BJ (cell line): Measurements from ENCODE around the gene DSCAML1. TPM values are rescaled to one million over a fixed set of nuclear protein-coding genes. Genes with fewer than 3 reads are reported as not detected.

Experiments used
- CTCF ChIA-PET: fragments of 350-600 bp; formaldehyde crosslinking; extraction: SDS; loops from one replicate; lab custom pipeline; 2021; ENCODE audit warnings: antibody characterized with exemption, inconsistent platforms; lab: Yijun Ruan, JAX
- POLR2A ChIA-PET: fragments of 300-600 bp; sonication (Branson Sonifier 250); formaldehyde crosslinking; extraction: SDS; loops from one replicate; lab custom pipeline; 2021; ENCODE audit warnings: antibody characterized with exemption; lab: Charles Lee
- DNase-seq: peaks from one replicate; pipeline ENCODE4 v3.0.0-alpha.2; 2011; ENCODE audit warnings: low read depth
- H3K27me3 ChIP-seq: 2 replicates; pipeline ENCODE4 v1.6.0; 2011; ENCODE audit warnings: low read length; ENCODE audit not compliant: control insufficient read depth, insufficient read depth
- H3K36me3 ChIP-seq: 2 replicates; pipeline ENCODE4 v1.5.1; 2011; ENCODE audit warnings: low read length; ENCODE audit not compliant: control insufficient read depth, insufficient read depth
- H3K4me3 ChIP-seq: 2 replicates; pipeline ENCODE4 v1.5.1; 2011; ENCODE audit warnings: low read depth, mild to moderate bottlenecking, control low read depth, low read length
- CTCF ChIP-seq: IDR thresholded peaks from 2 replicates; pipeline ENCODE4 v1.5.1; 2011; ENCODE audit warnings: low read depth, mild to moderate bottlenecking, control low read depth, inconsistent platforms, low read length, moderate library complexity; ENCODE audit not compliant: insufficient read depth
- polyA plus RNA-seq: library from polyadenylated mRNA; depleted of rRNA; stranded (reverse); fragments of >200 nt; gene quantifications from 2 replicates; pipeline ENCODE4 v1.2.3, GENCODE V29; 2011

Gene DSCAML1
- polyA plus RNA-seq, 1 experiment = not detected

DNA sequence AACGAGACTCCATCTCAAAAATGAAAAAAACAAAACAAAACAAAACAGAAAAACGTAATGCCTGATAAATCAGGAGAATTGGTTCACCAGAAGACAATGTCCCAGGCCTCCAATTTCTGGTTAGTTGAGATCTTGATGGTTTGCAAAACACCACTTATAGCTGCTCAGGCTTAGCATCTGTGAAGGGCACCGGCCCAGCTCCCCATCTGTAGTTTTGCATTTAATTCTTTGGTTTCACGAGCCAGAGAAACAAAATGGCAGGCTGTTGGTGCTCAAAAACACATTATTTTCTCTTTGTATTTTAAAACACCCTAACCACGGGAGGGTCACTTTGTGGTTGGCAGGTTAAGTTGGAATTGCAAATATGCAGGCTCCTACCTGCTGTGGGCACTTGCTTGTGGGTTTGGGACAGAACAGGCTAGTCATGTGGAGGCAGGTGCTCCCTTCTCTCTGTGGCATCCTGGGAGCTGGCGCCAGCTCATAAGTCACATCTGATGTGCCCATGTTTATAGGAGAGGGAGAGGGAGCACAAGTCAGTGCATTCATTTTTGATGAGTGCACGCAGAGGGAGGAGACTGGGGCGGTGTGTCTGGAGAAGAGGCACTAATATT is 323.4 kb downstream of the DSCAML1 start:
- Histone ChIP-seq H3K36me3 (no peaks in the 10 kb centered on the region), H3K27me3 (no peaks in the 10 kb centered on the region; the same call in 1 of the 2 replicates), H3K4me3 (no peak overlapping the region)
- TF ChIP-seq CTCF = no peak
- CTCF ChIA-PET = interaction anchor here (0.5 kb wide), 1 partner anchor 334 kb away, joined by 3 read pairs; no protein-coding TSS in a partner anchor
- no peak for DNase-seq
- POLR2A ChIA-PET = no interaction called here

DNA sequence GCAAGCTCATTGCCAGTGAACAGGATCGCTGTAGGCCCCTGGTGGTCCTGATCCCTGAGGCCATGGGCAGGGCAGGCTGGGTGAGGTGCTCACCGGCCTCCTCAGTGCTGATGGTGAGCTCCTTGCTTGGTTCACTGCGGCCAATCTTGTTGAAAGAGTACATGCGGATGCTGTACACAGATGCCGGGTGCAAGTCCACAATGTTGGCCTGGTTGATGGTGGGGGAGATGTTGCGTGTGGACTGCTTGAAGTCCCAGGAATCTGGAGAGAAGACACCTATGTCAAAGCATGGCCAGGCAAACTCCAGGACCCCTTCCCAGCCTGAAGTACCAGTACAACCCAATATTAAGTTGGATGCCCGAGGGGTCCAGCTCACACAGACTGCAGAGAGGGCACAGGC is 325.2 kb downstream of the DSCAML1 start:
- ChIA-PET CTCF (no interaction called here), POLR2A (no interaction called here)
- Histone ChIP-seq H3K27me3 (no peaks in the 10 kb centered on the region; the same call in 1 of the 2 replicates), H3K4me3 (no peak overlapping the region), H3K36me3 (no peaks in the 10 kb centered on the region)
- DNase-seq = no peak
- no peak for TF ChIP-seq CTCF

DNA sequence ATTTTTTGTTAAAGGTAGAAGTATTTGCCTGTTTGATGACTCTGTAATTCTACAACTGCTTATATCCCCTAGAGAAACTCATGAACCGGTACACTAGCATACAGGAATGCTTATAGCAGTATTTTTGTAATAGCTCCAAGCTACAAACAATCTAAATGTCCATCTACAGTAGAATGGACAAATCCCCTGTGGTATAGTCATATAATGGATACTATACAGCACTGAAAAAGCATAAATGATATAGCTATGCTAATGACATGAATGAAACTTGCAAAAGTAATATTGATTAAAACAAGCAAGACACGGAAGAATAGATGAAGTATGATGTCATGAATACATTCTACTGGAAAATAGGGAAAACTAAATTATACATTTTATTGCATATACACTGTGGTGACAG is 326.4 kb downstream of the DSCAML1 start:
- POLR2A ChIA-PET = no interaction called here
- no peak for DNase-seq
- Histone ChIP-seq H3K4me3 (no peak overlapping the region), H3K27me3 (no peaks in the 10 kb centered on the region; the same call in 1 of the 2 replicates), H3K36me3 (no peaks in the 10 kb centered on the region)
- CTCF ChIA-PET = interaction anchor here (1.2 kb wide), 1 partner anchor 9 kb away, joined by 3 read pairs; no protein-coding TSS in a partner anchor
- no peak for TF ChIP-seq CTCF

DNA sequence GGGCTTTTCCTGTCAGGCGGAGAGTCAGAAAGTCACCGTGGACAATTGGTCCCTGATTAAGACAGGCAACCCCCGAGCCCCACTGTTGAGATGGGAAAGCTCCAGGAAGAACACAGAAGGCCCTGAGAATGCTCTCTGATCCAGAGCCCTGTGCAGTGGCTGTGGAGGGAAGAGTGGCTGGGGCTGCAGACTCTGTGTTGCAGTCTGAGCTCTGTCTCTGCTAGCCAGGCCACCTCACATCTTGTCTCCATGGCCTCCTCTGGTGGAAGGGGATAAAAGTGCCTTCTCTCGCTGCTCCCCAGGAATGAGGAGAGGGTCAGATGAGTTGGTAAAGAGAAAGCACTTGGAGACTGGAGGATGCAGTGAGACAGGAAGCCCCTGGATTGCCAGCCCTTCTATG is 328.1 kb downstream of the DSCAML1 start:
- ChIA-PET CTCF (interaction anchor here (0.6 kb wide), 1 partner anchor 452 kb away, joined by 3 read pairs; no protein-coding TSS in a partner anchor), POLR2A (no interaction called here)
- H3K27me3 ChIP-seq = peaks cover 3% of the 10 kb centered on the region
- no peaks in the 10 kb centered on the region for H3K36me3 ChIP-seq
- no peak overlapping the region for H3K4me3 ChIP-seq
- no peak for TF ChIP-seq CTCF
- DNase-seq = no peak

DNA sequence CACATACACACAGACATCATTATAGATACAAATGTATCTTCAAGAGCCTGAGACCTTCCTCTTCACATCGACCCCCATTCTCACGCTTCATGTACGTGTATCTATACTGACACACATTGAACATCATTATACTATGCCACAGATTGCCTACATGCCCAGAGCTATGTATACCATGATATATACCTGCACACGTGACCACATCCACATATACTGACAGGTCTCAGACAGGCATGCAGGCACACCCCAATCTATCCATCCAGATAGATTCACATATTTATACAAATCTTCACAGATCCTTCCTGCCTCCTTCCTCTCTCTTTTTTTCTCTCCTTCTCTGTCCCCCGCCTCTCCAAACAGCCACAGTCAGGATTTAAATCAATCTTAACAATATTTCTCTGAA is 329.2 kb downstream of the DSCAML1 start:
- no peak for TF ChIP-seq CTCF
- Histone ChIP-seq H3K36me3 (no peaks in the 10 kb centered on the region), H3K27me3 (peaks cover 3% of the 10 kb centered on the region), H3K4me3 (no peak overlapping the region)
- DNase-seq = no peak
- ChIA-PET POLR2A (no interaction called here), CTCF (no interaction called here)
